Inflammatory macrophage (primary cell): ENCODE data around the gene AMER2.

ENCODE experiments used
- DNase-seq, 2 donors: peaks; one replicate each; pipeline ENCODE4 v3.0.0-alpha.2; 2020 to 2022

AMER2 gene

GRCh38 chr13:25151626-25152195 lies 20.4 kb downstream of the AMER2 start:
- no peak for DNase-seq

GRCh38 chr13:25149711-25150110 lies 22.4 kb downstream of the AMER2 start:
- no peak for DNase-seq

- DNase-seq = no peak
Observed at GRCh38 chr13:25148402-25148771, 23.7 kb downstream of the AMER2 start.

GRCh38 chr13:25147638-25148401 lies 24.3 kb downstream of the AMER2 start:
- DNase-seq = no peak

GRCh38 chr13:25143706-25144105 lies 28.4 kb downstream of the AMER2 start:
- no peak for DNase-seq

- DNase-seq = no peak
Observed at GRCh38 chr13:25141042-25141441, 31.0 kb downstream of the AMER2 start.

GRCh38 chr13:25137788-25138115 lies 34.3 kb downstream of the AMER2 start:
- no peak for DNase-seq

GRCh38 chr13:25136880-25137787 lies 35.0 kb downstream of the AMER2 start:
- DNase-seq = no peak

- DNase-seq = no peak
Observed at GRCh38 chr13:25135896-25136295, 36.2 kb downstream of the AMER2 start.

- DNase-seq = no peak
Observed at GRCh38 chr13:25132751-25133390, 39.2 kb downstream of the AMER2 start.

- DNase-seq = no peak
Observed at GRCh38 chr13:25131881-25132420, 40.1 kb downstream of the AMER2 start.

GRCh38 chr13:25130944-25131343 lies 41.1 kb downstream of the AMER2 start:
- DNase-seq = no peak

- DNase-seq = peak in 1 of 2 donors; percentile 4
Observed at GRCh38 chr13:25118378-25118905, 53.6 kb downstream of the AMER2 start.

GRCh38 chr13:25117312-25117711 lies 54.8 kb downstream of the AMER2 start:
- DNase-seq = no peak

- no peak for DNase-seq
Observed at GRCh38 chr13:25116044-25116443, 56.0 kb downstream of the AMER2 start.

- peak; percentile 49 to 72 for DNase-seq
Observed at GRCh38 chr13:25114220-25114619, 57.9 kb downstream of the AMER2 start.

- DNase-seq = no peak
Observed at GRCh38 chr13:25112695-25113255, 59.3 kb downstream of the AMER2 start.
